ENCODE results near the gene ACTN1.

Gene ACTN1

GRCh38 chr14:68956724-68957123 lies 22.4 kb downstream of the ACTN1 start:
- no peak overlapping the region for H3K4me3 ChIP-seq (ENCODE audit: low read length)

GRCh38 chr14:68955851-68956179 lies 23.3 kb downstream of the ACTN1 start:
- no peak for DNase-seq (ENCODE audit: low read depth, low spot score)
- H3K4me3 ChIP-seq (ENCODE audit: low read length) = no peak overlapping the region

More at GRCh38 chr14:68956724-68957123, 22.4 kb downstream of the ACTN1 start:
- no peak for DNase-seq (ENCODE audit: low read depth, low spot score)

DNA sequence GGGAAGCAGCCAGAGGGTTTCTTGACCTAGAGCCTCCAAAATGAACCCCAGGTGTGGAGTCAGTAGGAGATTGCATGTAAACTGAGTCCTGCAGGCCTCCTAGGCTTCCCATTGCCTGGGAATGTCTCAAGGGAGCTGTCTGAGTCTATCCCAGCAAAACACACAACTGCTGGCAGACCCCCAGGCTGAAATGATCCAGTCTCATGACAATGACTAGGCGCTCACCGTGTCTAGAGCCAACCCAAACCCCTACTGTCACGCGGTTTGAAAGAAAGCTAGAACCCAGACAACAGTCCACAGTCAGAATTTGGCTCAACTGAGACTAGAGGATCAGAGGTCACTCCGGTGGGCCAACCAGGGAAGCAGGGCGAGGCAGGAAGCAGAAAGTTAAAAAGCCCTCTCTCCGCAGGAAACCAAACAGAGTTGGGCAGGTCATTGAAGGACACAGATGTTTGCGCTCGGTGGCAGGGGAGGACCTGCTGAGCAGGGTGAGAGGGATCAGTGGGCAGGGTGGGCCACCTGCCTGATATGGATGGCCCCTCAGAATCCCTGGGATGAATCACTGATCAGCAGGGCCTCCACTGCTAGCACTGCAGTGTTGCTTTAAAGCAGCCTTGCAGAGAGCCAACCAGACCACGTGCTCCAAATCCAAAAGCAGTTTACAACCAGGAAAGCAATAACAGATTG lies 23.8 kb downstream of the ACTN1 start:
- no peak overlapping the region for H3K4me3 ChIP-seq (ENCODE audit: low read length)
- no peak for DNase-seq (ENCODE audit: low read depth, low spot score)

DNA sequence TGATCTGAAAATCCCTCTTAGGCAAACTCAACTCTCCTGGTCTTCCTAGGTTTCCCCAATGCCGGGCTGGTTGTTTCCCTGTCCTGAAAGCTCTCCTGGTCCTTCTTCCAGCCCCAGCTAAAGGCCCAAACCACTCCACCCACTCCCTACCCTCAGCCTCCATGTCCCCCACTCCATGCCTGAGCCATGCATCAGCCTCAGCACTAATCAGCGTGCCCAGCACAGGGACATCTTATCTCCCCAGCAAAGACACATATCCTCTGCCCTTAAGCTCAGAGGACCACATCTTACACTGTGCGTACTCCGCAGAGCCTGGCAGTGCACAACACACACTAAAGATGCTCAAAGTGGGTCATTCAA lies 25.9 kb downstream of the ACTN1 start:
- DNase-seq (ENCODE audit: low read depth, low spot score) = no peak
- H3K4me3 ChIP-seq (ENCODE audit: low read length) = no peak overlapping the region

DNA sequence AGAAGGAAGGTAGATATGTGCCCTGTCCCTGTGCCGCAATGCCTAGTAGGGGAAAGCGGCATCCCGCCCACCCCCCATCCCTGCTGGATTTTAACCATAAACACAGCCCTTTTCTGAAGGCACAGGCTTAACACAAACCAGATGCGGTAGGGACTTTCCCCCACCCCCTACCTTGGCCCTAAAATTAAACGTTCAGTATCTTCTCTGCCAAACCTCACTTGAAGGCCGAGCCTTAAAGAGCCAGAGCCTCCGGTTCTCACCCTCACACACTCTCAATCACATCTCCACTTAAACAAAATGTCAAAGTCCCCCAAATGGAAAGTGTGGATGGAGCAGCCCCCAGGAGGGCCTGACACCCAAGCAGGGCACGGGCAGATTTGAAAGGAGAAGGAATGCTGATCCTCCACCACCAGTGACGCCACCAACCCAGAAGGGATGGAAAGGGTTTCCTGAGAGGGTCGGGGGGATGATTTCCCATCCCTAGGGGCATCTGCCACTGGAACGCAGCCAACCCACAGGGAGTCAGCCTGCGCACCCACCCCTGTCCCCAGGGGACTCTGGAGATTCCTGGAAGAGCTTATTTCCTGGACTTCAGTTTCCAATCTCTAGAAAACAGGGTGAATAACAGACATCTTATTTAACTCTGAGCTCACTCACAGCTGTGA lies 26.4 kb downstream of the ACTN1 start:
- DNase-seq (ENCODE audit: low read depth, low spot score) = no peak
- no peak overlapping the region for H3K4me3 ChIP-seq (ENCODE audit: low read length)

DNA sequence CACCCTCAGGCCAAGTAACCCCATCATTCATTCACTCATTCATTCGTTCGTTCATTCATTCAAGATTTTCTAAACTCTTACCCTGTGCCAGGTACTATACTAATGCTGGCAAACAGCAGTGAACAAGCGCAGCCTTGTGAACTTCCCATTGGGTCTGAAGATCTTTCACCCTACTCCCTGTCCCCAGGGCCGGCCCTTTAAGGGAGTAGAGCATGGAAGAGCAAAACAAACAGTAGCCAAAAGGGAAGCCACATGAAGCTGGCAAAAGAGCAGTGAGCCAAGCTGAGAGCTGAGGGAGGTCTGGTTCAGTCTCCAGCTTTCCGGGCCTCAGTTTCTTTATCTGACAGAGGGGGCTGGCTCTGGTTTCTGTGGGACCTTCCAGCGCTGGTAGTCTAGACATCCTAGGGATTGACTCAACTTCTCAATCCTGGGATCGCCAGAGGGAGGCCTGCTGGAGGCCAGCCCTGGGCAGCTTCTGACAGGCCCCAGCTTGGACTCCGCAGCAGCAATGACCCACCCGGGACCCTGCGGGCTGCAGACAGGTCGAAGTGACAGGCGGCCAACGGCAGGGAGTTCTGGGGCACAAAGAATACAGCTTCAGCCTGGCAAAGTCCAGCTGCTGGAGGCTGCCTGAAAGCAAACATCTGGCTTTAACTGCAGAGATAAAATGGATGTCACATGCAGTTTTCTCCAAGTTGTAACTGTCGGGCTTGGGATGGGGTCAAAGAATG lies 27.1 kb downstream of the ACTN1 start:
- DNase-seq (ENCODE audit: low read depth, low spot score) = no peak
- H3K4me3 ChIP-seq (ENCODE audit: low read length) = no peak overlapping the region

GRCh38 chr14:68951035-68951797 lies 27.9 kb downstream of the ACTN1 start:
- no peak for DNase-seq (ENCODE audit: low read depth, low spot score)
- no peak overlapping the region for H3K4me3 ChIP-seq (ENCODE audit: low read length)

DNA sequence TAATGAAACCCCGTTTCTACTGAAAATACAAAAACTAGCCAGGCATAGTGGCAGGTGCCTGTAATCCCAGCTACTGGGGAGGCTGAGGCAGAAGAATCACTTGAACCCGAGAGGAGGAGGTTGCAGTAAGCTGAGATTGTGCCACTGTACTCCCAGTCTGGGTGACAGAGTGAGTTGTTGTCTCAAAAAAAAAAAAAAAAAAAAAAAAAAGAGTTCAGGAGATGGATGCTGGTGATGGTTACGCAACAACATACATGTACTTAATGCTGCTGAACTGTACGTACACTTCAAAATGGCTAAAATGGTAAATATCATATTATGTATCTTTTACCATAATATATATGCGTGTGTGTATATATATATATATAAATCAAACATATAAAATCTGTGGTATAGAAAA lies 29.0 kb downstream of the ACTN1 start:
- DNase-seq (ENCODE audit: low read depth, low spot score) = no peak
- no peak overlapping the region for H3K4me3 ChIP-seq (ENCODE audit: low read length)

DNA sequence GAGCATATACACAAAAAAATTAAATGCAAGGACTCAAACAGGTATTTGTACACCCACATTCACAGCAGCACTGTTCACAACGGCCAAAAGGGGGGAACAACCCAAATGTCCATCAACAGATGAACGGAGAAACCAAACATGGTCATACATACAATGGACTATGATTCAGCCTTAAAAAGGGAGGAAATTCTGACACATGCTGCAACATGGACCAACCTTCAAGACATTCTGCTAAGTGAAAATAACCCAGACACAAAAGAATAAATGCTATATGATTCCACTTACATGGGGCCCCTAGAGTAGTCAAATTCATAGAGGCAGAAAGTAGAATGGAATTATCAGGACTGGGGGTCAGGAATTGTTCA lies 29.5 kb downstream of the ACTN1 start:
- H3K4me3 ChIP-seq (ENCODE audit: low read length) = no peak overlapping the region
- DNase-seq (ENCODE audit: low read depth, low spot score) = no peak

DNA sequence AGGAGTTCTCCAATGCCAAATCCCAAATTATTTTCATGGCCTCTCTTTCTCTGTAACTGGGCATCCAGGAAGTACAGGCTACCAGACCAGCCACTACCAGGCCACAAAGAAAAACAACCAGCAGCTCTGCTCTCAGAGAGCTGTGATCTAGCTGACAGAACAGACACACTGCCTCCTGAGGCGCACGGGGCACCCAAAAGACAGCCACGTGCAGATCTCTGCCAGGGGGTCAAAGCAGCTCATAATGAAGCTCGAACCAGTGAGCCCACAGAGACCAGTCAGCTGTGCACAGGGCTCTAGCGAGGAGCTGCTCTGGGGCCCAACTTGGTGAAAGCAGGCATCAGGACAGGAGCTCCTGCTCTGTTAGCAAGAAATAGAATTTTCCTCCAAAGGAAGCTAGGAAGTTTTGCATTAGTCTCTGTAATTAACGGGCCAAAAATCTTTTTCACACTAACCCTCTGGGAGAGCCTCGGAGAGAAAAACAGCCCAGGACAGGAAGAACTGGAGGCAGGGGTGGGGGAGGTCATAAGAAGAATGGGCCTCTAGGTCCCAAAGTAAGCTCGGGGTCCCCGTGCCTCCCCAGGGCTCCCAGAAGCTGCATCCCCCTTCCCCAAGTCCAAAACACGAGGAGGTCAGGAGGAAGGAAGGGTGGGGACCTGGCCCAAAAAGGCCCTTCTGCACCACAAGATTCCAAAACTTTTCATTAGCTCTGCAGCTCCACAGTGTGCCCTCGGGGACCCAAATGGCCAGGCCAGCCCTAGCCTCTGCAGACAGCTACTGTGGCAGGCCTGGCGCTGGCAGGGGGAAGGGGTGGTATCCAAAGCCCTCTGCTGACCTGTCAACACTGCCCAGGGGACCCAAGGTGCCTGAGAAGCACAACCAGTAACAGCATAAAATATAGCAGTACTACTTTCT lies 30.2 kb downstream of the ACTN1 start:
- no peak overlapping the region for H3K4me3 ChIP-seq (ENCODE audit: low read length)
- no peak for DNase-seq (ENCODE audit: low read depth, low spot score)

- DNase-seq (ENCODE audit: low read depth, low spot score) = no peak
- H3K4me3 ChIP-seq (ENCODE audit: low read length) = no peak overlapping the region
These were observed 31.3 kb downstream of the ACTN1 start for GRCh38 chr14:68947802-68948201.

DNA sequence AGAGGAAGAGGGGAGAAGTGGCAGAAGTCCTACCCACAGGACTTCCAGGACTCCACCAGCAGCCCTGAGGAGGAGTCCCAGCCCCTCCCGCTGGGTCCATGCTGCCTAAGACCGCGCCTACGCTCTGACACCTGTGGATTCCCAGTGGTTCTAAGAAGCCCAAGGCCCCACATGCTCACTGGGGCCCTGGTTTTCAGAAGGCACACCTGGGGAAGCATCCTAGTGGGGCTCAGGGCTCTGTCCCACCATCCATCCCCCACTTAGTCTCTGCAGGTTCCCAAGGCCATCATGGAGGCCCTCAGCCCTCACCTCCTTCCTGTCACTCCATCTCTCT lies 32.6 kb downstream of the ACTN1 start:
- no peak overlapping the region for H3K4me3 ChIP-seq (ENCODE audit: low read length)
- DNase-seq (ENCODE audit: low read depth, low spot score) = no peak

- DNase-seq (ENCODE audit: low read depth, low spot score) = no peak
- H3K4me3 ChIP-seq (ENCODE audit: low read length) = no peak overlapping the region
These were observed 33.3 kb downstream of the ACTN1 start for GRCh38 chr14:68945585-68946488.

- H3K4me3 ChIP-seq (ENCODE audit: low read length) = no peak overlapping the region
- no peak for DNase-seq (ENCODE audit: low read depth, low spot score)
These were observed 33.9 kb downstream of the ACTN1 start for GRCh38 chr14:68945190-68945584.

DNA sequence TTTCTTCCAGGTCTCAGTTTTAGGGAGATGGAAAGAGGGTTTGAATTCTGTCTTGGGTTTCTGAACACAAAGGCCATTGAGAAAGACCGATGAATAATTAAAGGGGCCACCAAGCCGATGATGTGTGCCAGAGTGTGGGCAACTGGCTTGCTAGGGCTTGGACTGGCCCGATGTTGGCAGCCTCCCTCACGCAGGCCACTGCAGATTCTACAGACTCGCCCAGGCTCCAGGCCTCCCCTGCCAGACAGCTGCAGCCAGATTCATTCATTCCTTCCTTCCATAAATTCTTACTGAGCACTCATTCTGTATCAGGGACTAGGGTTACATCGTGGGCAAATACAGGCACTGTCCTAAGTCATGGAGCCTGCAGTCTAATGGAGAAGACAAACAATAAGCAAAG lies 34.9 kb downstream of the ACTN1 start:
- DNase-seq (ENCODE audit: low read depth, low spot score) = no peak
- no peak overlapping the region for H3K4me3 ChIP-seq (ENCODE audit: low read length)

DNA sequence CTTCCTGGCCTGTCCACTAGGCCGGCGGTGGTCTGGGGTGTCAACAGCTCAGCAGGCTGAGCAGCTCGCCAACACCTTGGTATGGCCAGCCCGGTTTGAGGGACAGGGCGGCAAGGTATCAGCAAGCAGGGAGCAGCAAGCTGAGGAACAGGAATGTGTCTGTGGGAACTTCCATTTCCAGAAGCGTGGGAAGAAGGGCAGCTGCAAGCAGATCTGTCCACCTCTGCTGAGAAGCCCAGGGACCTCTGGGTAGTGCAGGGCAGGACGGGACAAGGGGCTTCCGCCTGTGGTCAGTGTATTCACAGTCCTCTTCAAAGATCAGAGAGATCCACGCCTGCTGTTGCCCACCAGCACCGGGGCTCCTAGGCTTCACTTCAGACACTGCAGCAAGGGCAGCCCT lies 36.0 kb downstream of the ACTN1 start:
- H3K4me3 ChIP-seq (ENCODE audit: low read length) = no peak overlapping the region
- no peak for DNase-seq (ENCODE audit: low read depth, low spot score)

- no peak overlapping the region for H3K4me3 ChIP-seq (ENCODE audit: low read length)
- DNase-seq (ENCODE audit: low read depth, low spot score) = no peak
These were observed 36.6 kb downstream of the ACTN1 start for GRCh38 chr14:68942296-68943035.

- H3K4me3 ChIP-seq (ENCODE audit: low read length) = no peak overlapping the region
- no peak for DNase-seq (ENCODE audit: low read depth, low spot score)
These were observed 37.3 kb downstream of the ACTN1 start for GRCh38 chr14:68941820-68942219.

Data from Jurkat, Clone E6-1 (cell line).